GM12864 (cell line): ENCODE data around the gene EPHB2.

Experiments
- DNase-seq: peaks from one replicate; pipeline ENCODE4 v3.0.0-alpha.2; 2011; ENCODE audit warnings: low read depth
- H3K4me3 ChIP-seq: 2 replicates; pipeline ENCODE4 v1.5.1; 2011; ENCODE audit warnings: mild to moderate bottlenecking, low read depth, low read length, control low read depth
- TF ChIP-seq, protein P1 (sequence below): IDR thresholded peaks from 2 replicates; pipeline ENCODE4 v1.5.1; 2011; ENCODE audit warnings: low read depth, mild to moderate bottlenecking, moderate library complexity, low read length, control low read depth, inconsistent platforms; ENCODE audit errors: missing control alignments

EPHB2 gene

DNA sequence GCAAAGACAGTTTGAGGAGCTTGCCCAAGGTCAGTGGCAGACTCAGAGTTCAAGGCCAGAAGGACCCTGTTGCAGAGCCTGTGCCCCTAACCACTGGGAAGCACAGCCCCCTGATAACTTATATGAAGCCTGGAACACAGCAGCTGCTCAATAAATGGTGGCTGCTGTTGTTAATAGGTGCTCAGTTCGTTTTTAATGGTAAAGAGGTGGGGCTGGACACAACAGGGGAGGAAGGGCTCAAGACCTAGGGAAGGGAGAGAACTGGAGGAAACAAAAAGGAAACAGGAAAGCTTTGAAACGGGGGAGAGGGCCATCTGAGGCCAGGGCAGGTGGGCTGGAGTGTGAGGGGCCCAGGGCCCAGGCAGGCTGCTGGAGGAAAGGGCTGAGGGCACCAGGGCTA lies 136.6 kb downstream of the EPHB2 start:
- TF ChIP-seq, protein P1, sequence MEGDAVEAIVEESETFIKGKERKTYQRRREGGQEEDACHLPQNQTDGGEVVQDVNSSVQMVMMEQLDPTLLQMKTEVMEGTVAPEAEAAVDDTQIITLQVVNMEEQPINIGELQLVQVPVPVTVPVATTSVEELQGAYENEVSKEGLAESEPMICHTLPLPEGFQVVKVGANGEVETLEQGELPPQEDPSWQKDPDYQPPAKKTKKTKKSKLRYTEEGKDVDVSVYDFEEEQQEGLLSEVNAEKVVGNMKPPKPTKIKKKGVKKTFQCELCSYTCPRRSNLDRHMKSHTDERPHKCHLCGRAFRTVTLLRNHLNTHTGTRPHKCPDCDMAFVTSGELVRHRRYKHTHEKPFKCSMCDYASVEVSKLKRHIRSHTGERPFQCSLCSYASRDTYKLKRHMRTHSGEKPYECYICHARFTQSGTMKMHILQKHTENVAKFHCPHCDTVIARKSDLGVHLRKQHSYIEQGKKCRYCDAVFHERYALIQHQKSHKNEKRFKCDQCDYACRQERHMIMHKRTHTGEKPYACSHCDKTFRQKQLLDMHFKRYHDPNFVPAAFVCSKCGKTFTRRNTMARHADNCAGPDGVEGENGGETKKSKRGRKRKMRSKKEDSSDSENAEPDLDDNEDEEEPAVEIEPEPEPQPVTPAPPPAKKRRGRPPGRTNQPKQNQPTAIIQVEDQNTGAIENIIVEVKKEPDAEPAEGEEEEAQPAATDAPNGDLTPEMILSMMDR: no peak
- no peak overlapping the region for H3K4me3 ChIP-seq
- DNase-seq: no peak

DNA sequence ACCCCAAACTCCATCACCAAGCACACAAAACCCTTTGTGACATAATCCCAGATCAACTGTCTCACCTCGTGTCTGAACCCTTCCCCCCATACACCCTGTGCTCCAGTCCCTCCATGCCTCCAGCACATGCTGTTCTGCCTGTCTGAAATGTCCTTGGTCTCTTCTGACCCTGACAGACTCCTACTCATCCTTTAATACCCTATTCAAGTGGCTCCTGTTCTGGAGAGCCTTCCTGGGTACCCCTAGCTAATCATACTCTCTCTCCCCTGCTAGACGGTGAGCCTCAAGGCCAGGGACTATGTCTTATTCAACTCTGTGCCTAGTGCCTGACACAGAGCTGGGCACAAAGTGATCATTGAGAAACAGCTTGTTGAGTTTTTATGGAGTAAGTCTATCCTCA lies 137.1 kb downstream of the EPHB2 start:
- TF ChIP-seq, protein P1: no peak
- DNase-seq: no peak
- H3K4me3 ChIP-seq: no peak overlapping the region

DNA sequence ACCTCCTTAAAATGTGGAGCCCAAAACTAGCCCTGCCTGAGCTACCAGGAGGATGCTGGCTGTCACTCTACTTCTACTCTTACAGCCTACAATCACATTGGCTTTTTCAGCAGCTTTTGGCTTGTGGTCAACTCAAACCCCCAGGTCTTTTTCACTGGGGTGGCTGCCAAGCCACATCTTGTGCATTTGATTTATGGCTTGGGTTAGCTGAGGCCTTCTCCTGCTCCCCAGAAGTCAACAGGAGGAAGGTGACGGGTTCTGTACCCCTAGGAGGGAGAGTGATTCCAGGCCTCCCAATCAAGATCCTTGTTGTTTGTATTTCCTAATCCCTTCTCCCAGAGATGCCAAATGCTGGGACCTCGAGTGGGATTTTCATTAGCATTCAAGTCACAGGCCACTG lies 137.8 kb downstream of the EPHB2 start:
- DNase-seq: no peak
- TF ChIP-seq, protein P1: no peak
- no peak overlapping the region for H3K4me3 ChIP-seq

DNA sequence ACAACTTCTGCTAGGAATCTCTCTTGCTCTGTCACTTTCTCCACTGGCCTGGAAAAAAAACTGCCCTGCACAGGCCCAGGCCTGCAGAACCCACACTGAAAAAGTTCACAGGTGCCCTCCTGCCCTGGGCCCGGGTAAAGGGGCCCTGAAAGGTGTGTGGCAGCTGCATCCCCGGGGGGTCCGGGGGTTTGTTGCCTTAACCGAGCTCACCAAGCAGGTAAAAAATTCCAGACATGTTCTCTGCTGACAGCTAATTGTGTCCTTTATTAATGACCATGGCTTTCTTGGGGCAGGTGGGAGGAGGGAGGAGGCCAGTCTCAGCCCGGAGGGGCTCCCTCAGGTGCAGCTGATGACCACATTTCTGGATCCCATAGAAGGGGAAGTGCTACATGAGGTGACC lies 139.1 kb downstream of the EPHB2 start:
- DNase-seq: no peak

GRCh38 chr1:22850281-22850680 lies 139.6 kb downstream of the EPHB2 start:
- TF ChIP-seq, protein P1: no peak
- DNase-seq: no peak
- H3K4me3 ChIP-seq: no peak overlapping the region

More for the DNA sequence above, 139.1 kb downstream of the EPHB2 start:
- H3K4me3 ChIP-seq: no peak overlapping the region
- TF ChIP-seq, protein P1: no peak

DNA sequence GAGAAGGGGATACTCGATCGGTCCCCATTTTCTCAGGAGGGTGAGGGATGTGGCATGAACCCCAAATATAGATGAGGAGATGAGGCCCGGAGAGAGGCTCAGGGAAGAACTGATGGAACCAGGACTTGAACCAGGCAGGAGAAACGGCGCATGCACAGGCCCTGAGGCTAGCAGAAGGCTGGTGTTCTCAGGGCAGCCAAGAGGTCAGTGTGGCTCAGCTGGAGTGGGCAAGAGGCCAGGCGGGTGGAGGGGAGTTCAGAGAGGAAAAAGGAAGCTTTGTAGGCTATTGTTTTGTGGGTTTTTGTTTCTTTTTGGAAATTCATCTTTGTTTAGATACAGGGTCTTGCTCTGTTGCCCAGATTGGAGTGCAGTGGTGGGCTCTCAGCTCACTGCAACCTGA lies 140.0 kb downstream of the EPHB2 start:
- TF ChIP-seq, protein P1: no peak
- no peak overlapping the region for H3K4me3 ChIP-seq
- no peak for DNase-seq

- no peak for DNase-seq
- no peak overlapping the region for H3K4me3 ChIP-seq
- TF ChIP-seq, protein P1: no peak
Observed at GRCh38 chr1:22851517-22851916, 140.9 kb downstream of the EPHB2 start.
